NCI-H2196 (cell line): ENCODE measurements around the gene ANO4.
"Not testable (repeated sequence)": the region's sequence is repeated elsewhere in the genome, so short reads cannot be mapped to it uniquely, and the experiment has no call there.

ENCODE experiments used
- DNase-seq: peaks from one replicate; lab custom pipeline; 2025; ENCODE audit not compliant: unreplicated experiment; lab: John Stamatoyannopoulos, UW

ANO4 gene

DNA sequence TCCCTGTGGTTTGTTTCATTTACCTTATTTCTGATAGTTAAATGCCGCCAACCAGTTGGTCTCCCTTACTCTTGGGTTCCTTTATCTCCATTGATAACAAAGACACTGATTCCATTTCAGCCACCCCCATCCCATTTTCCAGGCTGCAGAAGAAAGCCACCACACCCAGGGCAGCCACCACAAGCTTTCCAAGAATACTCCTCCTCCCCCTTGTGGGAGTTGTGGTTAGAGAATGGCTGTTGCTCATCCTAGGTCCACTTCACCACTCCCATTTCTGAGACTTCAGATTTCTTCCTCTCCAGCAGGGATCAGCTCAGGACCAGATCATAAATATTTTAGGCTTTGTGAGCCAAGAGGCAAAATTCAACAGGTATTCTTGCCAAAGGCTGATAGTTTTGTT, 73.9 kb downstream of the ANO4 start:
- DNase-seq: no peak

DNA sequence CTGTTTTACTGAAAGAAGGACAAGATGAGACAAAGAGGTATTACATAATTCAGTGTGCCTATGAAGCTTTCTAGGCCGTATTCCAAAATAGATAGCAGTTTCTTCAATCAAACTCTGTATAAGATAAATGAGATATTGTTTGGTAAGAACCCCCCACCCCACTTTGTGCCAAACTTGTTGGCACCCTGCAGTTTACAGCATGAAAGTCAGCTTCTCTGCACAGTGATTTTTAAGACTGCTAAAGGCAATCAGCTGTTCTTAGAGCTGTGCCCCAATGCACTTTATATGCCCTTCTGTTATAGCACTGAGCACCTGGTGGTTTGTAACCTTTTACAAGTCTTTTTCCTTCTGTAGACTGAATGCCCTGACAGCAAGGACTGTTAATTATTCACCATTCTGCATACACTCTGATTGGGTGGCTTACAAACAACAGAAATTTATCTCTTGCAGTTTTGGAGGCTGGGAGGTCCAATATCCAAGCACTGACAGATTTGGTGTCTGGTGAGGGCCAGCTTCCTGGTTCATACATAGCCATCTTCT, 76.7 kb downstream of the ANO4 start:
- DNase-seq: no peak

DNA sequence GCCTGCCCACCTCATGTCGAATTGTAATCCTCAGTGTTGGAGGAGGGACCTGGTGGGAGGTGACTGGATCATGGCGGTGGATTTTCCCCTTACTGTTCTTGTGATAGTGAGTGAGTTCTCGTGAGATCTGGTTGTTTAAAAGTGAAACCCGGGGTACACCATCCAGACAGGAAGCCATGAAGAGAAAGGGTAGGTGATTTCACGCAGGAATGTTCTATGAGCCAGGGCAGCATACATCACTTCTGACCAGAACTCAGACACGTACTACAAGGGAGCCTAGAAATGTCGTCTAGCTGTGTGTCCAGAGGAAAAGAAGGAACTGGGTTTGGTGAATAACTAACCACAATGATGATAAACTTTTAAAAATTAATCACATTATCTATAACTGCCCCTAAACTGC, 80.6 kb downstream of the ANO4 start:
- no peak for DNase-seq

DNA sequence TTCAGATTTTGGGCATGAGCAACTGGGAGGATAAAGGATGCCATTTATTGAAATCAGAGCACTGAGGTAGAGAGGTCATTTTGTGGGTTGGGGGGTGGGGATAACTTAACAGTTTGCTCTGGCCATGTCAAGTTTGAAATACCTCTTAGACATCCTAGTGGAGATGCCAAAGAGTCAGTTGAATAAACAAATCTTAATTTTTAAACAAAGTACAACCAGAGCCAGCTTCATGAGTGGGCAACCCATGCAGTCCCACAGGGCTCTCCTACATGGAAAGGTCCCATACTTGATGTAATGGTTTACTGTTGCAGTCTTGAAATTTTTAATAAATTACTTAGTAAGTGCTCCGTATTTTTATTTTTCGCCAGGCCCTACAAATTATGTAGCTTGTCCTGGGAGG, 81.2 kb downstream of the ANO4 start:
- no peak for DNase-seq

DNA sequence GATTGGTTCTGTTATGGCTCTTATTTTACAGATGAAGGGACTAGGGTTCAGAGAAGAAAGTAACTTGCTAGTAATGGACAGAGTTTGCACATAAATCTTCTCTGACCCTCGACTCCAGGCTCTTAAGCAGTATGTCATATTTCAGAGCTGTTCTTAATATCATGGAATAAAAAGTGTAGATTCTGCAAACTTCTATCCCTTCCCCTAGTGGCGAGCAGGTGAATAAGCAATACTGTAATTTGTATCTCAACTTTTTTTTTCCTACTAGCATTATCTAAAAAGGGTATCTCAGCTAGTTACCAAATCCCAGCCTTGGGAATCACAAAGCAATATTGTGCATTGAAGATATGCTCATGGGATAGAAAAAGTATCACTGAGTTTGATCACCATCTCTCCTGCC, 83.2 kb downstream of the ANO4 start:
- no peak for DNase-seq

DNA sequence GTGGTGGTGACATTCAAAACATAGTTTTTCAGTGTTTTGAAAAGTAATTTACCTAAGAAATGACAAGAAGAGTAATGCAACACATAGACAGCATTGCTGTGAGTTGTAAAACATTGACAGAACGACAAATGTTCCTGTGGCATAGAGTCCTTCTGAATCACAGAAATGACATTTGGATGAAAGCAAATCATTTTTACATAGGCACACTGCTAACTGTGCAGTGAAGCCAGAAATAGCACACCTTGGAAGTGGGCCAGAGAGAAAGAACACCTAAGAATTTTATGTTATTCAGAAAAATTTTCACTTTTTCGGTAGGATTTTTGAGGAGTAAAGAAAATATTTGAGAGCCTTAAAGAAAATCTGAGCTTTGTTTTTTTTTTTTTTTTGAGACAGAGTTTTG, 100.6 kb downstream of the ANO4 start:
- DNase-seq: no peak

DNA sequence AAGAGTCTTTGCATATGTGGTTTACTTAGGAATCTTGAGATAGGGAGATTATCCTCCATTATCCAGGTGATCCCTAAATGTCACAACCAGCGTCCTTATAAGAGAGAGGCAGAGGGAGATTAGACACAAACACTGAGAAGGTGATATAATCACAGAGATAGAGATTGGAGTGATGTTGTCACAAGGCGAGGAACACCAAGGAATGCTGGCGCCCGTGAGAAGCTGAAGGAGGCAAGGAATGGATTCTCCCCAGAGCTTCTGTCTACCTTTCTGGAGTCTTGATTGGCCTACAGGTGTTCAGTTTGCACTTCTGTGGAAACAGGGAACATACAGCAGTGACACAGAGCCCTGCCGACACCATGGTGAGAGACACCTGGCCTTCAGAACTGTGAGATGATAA, 101.6 kb downstream of the ANO4 start:
- DNase-seq: no peak

DNA sequence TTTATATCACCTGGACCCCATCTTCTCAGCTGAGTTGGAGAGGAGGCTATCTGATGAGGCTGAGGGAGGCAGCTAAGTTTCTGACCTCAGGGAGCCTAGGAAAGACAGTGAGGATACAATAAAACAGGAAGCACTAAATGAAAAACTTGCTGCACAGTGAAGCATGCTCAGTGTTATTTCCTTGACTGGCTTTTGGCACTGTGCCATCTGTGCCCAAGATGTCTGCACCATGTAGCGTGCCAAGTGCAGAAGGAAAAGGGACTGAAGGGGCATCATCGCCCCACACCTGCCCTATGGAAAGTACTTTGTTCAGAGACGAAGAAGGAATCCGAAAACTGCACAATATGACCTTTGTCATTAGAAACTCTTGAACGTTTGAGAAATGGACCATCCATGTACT, 102.7 kb downstream of the ANO4 start:
- DNase-seq: no peak

DNA sequence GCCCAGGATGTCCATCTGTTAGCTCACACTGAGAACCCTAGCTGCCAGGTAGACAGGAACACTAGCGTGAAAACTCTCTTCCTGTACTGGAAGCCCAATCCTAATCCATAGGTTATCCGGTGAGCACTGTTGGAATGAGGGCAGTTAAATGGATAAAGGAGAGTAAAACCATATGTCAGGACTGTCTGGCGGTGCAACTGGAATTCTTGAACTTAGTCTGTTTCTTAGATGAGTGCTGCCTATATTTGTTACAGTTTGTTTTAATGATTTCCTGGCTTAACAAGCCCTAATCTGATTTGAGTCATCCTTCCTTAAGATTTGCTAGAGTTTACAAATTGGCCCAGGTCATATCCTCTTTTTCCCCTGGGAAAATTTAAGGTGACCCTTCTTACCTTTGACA, 104.7 kb downstream of the ANO4 start:
- DNase-seq: no peak

DNA sequence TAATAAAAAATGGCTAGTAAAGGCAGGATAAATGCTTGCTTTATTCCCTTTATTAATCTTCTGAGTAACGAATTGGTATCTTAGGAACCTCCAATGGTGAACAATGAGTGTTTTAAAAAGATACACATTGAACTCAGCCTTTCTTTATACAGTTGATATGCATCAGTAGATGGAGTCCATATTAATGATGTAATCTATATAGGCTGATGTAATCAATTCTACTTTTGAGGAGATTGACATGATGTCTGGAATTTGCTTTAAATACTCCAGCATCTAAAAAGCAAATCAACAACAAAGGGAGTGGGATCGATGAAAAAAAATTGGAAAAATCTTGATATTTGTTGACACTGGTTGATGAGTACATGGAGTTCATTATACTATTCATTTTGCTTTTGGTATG, 106.2 kb downstream of the ANO4 start:
- no peak for DNase-seq

DNA sequence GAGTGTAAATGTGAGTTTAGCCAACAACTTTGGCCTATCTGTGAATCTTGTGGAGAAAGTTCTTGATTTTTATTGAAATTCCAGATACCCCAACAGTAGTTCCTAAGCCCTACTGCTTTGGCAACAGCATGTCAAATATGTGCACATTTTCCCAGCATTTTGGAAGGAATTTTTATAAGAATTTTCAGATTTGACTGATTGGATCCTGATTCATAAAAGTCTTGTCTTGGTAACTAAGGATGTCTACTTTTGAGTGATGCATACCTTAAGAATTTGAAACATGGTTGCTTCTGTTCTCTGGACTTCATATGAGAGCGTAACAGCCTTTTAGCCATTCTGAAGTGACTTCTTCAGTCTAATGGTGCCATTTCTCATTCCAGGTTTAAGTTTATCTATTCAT, 106.7 kb downstream of the ANO4 start:
- no peak for DNase-seq

DNA sequence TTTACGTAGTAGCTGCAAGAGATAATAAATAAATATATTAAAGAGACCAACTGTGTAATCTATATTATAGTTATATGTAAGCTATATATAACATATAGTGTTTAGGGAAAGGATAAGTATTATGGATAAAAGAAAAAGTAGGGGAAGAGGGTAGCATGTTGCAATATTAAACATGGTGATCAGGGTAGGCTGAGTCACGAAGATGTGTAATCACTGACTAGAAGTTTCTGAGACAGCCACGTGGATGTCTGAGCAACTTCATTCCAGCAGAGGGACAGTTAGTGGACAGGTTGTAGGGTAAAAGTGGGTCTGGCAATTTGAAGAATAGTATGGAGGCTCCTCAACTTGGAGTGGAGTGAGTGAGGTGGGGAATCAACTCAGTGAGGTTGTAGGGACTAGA, 109.7 kb downstream of the ANO4 start:
- DNase-seq: no peak

DNA sequence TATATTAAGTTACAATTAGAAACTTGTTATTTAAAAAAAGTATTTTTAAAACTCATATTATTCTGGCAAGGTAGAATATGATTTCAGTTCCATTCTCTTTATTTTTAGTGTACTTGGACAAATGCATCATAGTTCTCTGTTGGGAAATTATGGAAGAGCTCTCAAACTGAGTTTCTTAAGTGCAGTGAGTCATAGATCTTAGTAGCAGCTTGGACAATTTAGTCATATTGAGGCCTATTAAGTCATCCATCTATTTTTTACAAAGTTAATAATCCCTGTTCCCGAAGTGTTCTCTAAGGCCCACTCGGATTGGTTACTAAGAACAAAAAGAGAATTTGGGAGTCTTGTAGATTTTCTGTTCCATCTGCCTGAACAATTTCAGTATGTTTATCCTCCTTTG, 113.9 kb downstream of the ANO4 start:
- DNase-seq: no peak

DNA sequence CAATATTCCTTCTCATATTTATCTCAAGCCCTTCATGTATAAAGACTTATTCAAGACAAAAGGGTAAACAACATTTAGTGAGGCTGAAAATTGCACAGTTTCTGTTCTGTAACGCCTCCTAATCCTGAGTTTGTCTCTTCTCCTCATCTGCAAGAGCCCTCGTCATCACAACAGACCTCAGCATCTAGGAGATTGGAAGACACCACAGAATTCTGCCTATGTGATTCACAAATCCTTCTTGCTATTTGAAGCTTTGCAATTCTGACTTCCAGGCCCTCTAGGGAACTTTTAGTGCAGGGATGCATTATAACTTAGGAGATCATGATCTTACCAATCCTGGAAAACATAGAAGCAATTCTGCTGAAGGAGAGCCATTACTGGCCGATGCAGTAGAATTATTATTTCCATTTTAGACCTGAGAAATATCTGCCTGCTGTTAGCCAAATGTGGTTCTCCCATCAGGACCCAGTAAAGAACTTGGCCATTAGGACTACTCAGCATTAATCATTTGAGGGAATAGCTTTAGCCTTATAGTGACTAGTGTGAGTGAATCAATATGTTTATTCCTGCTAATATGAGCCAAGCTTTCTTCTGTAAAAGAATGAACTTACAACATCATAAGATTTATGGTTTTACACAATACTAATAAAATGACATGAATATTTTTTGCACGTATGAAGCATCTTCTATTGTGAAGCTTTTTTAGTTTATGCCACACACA, 119.5 kb downstream of the ANO4 start:
- DNase-seq: no peak

DNA sequence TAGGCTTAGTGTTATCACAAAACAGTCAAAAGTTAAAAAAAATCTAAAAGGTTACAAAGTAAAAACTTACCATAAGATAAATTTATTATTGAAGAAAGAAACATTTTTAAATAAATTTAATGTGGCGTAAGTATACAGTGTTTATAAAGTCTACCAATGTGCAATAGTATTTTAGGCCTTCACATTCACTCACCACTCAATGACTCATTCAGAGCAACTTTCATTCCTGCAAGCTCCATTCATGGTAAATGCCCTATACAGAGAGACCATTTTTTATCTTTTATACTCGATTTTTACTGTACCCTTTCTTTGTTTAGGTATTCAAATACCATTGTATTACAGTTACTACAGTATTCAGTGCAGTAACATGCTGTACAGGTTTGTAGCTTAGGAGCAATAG, 124.5 kb downstream of the ANO4 start:
- no peak for DNase-seq

DNA sequence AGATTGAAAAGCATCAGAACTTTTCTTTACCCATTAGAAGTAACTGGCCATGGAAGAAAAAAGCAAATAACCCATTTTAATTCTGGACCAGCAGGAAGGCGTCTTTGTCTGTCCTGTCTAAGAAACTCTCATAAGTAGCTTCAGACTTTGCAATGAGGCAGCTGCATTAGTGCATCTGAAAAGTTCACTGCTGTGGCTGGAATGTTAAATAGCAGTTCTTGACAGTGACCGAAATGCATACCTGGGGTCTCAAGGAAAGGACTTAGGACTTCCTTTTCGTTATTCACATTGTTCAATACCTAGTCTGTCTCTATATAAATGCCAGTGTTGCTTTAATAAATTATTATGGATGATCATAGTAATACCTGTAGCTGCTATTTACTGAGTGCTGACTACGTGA, 125.9 kb downstream of the ANO4 start:
- no peak for DNase-seq

DNA sequence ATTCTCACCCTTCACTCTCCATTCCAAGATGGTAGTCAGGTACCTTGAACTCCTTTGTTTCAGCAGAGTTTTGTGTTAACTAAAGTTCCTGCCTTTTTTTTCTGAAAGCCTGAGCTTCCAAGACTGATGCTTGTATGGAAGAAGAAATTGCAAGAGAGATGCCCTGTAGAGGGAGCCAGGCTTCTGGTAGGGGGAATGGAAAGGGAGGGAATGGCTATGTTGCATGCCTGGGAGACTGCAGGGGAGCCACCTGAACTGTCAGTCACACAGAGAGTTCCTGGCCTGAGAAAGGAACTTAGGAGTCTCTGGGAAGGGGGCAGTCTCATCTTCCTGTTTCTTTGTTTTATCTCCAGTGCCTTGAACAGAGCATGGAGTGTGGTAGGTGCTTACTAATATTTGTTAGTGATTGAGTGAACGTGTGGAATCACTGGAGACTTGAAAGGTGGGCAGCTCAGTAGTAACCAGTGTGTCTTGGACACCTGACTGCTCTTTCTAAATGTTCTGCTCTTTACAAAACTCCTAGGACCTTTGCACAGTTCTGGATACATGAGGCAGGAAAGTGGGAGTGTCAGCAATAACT, 132.2 kb downstream of the ANO4 start:
- DNase-seq: no peak

DNA sequence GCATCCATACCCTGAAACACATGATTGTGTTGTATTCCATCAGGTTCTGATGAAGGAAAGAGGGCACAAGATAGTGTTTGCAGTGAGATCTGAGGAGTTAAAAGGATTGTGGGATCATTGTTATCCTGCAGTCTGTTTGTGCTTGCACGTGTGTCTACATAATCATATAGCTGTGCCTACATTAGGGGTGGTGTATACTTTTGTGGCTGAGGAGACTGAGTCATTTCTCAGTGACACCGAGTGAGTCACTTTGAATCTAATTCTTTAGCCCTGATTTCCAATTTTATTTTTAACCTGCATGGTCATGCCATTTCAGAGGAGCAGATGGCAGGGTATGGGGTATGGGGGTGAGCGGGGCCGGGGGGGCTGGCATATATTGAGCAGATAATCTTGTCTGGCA, 133.2 kb downstream of the ANO4 start:
- DNase-seq: no peak

DNA sequence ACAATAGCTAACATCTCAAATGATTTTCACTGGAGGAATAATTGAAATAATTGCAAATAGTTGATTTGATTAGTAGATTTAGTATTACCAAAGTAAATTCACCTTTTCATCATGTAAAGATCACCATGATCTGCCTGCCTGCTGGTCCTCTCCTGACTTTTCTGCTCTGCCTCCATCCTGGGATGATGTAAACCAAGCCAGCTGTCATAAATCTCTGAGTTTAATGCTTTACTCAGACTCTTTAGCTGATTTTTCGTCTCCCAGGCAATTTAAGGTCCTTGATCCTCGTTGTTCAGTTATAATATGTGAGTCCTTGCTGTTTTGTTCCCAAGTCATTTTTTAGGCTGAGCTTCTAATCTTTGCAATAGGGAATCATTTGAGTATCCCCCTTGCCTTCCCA, 138.0 kb downstream of the ANO4 start:
- DNase-seq: no peak

DNA sequence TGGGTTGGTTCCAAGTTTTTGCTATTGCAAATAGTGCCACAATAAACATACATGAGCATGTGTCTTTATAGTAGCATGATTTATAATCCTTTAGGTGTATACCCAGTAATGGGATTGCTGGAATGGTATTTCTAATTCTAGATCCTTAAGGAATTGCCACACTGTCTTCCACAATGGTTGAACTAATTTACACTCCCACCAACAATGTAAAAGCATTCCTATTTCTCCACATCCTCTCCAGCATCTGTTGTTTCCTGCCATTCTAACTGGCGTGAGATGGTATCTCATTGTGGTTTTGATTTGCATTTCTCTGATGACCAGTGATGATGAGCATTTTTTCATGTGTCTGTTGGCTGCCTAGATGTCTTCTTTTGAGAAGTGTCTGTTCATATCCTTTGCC, 139.0 kb downstream of the ANO4 start:
- not testable (repeated sequence) for DNase-seq

DNA sequence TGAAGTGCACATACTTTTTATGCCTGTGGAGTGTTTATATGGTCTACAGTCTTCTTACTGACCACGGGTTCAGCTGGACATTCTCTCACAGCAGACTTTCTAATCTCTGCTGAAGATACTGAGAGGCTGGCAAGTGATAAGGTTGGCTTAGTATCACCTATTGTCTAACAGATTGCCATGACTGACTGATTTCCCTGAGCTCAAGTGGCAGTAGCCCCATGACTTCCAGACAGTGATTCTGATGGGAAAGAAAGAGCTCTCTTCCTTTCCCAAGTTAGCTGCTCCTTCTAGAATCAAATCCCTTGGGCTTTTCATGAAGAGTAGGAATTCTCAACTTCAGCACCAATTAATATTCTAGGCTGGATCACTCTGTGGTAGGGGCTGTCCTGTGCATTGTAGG, 141.4 kb downstream of the ANO4 start:
- DNase-seq: no peak

DNA sequence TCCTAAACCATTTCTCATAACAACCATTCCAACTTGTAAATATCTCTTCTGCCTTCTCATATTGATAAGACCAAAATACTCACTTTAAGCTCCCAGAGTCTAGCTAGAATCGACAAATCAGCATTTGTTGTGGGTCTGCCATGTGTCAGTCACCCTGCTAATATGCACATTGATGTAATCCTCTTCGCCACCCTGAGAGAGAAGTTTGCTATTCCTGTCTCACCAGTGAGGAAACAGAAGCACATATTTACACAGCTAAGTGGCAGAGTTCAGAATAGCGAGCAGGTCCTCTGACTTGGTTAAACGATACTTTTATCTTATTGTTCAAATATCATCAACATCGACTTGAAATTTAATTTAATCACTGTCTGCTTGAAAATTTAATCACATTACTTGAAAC, 142.1 kb downstream of the ANO4 start:
- DNase-seq: no peak

DNA sequence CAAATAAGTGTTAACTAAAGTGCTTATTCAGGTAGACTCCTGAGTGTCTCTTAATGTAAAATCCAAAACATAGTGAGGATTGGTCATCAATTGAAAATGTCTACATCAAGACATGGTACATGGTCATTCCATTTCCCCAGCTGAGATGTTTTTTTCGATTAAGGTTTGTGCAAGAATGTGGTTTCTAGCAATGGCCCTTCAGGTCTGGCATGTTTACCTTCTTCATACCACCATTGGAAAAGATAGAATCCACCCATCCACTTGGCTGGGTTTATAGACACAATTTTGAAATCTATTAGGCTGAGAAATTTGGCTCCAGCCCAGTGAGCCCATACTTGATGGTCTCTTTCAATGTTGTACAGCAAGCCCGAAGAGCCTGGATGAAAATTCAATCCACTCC, 145.9 kb downstream of the ANO4 start:
- no peak for DNase-seq
